ENCODE data around the gene CHCHD3. TPM values are rescaled to one million over a fixed set of nuclear protein-coding genes. Genes with fewer than 3 reads are reported as not detected.

CHCHD3 gene
- total RNA-seq, 2 experiments from 2014 or later: 21.6 to 21.7 TPM

DNA sequence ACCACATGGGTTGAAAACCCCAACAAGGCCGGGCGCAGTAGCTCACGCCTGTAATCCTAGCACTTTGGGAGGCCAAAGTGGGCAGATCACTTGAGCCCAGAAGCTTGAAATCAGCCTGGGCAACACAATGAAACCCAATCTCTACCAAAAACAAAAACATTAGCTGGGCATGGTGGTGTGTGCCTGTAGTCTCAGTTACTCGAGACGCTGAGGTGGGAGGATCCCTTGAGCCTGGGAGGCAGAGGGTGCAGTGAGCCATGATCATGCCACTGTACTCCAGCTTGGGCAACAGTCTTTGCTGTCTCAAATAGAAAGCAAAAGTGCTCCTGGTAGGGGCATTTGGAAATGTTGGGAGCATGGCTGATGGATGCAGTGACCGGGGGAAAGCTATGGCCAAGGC lies 296.0 kb downstream of the CHCHD3 start:
- Histone ChIP-seq H3K4me3 (ENCODE audit: low read length) (no peak overlapping the region), H3K36me3 (ENCODE audit: insufficient read depth, low read length) (peaks cover 2% of the 10 kb centered on the region), H3K27ac (ENCODE audit: low read depth in 1 of 2, low read length in 2 of 2) (no peak overlapping the region), H3K9me3 (ENCODE audit: control insufficient read depth in 1 of 2, insufficient read depth in 1 of 2, low read length in 2 of 2) (no peaks in the 10 kb centered on the region), H3K4me1 (ENCODE audit: insufficient read depth, low read length) (no peaks in the 10 kb centered on the region), H3K27me3 (ENCODE audit: control insufficient read depth in 1 of 2, insufficient read depth in 2 of 2, low read length in 2 of 2) (no peaks in the 10 kb centered on the region)
- Mint-ChIP-seq H3K27me3 (no peaks in the 10 kb centered on the region), H3K4me1 (ENCODE audit: low read depth) (no peaks in the 10 kb centered on the region), H3K36me3 (ENCODE audit: low read depth) (peaks cover 49% of the 10 kb centered on the region), H3K9me3 (no peaks in the 10 kb centered on the region), H3K27ac (no peak overlapping the region), H3K4me3 (no peak overlapping the region)
- DNase-seq (no peak), ATAC-seq (ENCODE audit: poor library complexity) (no peak)
- TF ChIP-seq, protein P1, sequence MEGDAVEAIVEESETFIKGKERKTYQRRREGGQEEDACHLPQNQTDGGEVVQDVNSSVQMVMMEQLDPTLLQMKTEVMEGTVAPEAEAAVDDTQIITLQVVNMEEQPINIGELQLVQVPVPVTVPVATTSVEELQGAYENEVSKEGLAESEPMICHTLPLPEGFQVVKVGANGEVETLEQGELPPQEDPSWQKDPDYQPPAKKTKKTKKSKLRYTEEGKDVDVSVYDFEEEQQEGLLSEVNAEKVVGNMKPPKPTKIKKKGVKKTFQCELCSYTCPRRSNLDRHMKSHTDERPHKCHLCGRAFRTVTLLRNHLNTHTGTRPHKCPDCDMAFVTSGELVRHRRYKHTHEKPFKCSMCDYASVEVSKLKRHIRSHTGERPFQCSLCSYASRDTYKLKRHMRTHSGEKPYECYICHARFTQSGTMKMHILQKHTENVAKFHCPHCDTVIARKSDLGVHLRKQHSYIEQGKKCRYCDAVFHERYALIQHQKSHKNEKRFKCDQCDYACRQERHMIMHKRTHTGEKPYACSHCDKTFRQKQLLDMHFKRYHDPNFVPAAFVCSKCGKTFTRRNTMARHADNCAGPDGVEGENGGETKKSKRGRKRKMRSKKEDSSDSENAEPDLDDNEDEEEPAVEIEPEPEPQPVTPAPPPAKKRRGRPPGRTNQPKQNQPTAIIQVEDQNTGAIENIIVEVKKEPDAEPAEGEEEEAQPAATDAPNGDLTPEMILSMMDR (IDR thresholded peaks at IDR 0.05): no peak
- ChIA-PET POLR2A (no interaction called here), CTCF (no interaction called here)
- intact Hi-C loops (cut with DNase I, micrococcal nuclease): no loop called here

DNA sequence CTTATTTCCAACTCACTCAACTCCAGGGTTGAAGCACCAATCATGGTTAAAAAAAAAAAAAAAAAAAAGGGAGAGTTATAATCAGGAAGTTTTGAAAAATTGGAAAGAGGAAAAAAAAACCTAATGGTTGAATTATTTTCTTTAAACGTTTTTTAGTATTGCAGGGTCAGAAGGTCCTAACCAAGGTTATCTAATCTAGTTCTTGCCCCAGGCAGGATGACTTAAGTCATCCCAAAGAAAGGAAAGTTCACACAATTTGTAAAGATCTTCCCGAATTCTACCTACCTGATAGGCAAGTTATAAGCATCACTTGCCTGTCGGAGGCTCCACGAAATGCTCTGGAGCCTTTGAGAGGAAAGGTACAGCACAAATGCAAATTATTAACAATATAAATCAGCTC lies 297.5 kb downstream of the CHCHD3 start:
- Mint-ChIP-seq H3K4me3 (no peak overlapping the region), H3K36me3 (ENCODE audit: low read depth) (peaks cover 46% of the 10 kb centered on the region), H3K4me1 (ENCODE audit: low read depth) (peaks cover 3% of the 10 kb centered on the region), H3K27ac (no peak overlapping the region), H3K9me3 (no peaks in the 10 kb centered on the region), H3K27me3 (no peaks in the 10 kb centered on the region)
- Histone ChIP-seq H3K27ac (ENCODE audit: low read depth in 1 of 2, low read length in 2 of 2) (no peak overlapping the region), H3K27me3 (ENCODE audit: control insufficient read depth in 1 of 2, insufficient read depth in 2 of 2, low read length in 2 of 2) (no peaks in the 10 kb centered on the region), H3K4me1 (ENCODE audit: insufficient read depth, low read length) (no peaks in the 10 kb centered on the region), H3K9me3 (ENCODE audit: control insufficient read depth in 1 of 2, insufficient read depth in 1 of 2, low read length in 2 of 2) (no peaks in the 10 kb centered on the region), H3K36me3 (ENCODE audit: insufficient read depth, low read length) (peaks cover 2% of the 10 kb centered on the region), H3K4me3 (ENCODE audit: low read length) (no peak overlapping the region)
- POLR2A ChIA-PET: interaction anchor here (0.8 kb wide), 1 partner anchor 13 kb away, joined by 3 read pairs; no protein-coding TSS in a partner anchor
- TF ChIP-seq, protein P1 (IDR thresholded peaks at IDR 0.05): no peak
- intact Hi-C loops (cut with DNase I, micrococcal nuclease): no loop called here
- ATAC-seq (ENCODE audit: poor library complexity) (no peak), DNase-seq (no peak)
- CTCF ChIA-PET: interaction anchor here (0.7 kb wide), 1 partner anchor 105 kb away, joined by 3 read pairs; no protein-coding TSS in a partner anchor

DNA sequence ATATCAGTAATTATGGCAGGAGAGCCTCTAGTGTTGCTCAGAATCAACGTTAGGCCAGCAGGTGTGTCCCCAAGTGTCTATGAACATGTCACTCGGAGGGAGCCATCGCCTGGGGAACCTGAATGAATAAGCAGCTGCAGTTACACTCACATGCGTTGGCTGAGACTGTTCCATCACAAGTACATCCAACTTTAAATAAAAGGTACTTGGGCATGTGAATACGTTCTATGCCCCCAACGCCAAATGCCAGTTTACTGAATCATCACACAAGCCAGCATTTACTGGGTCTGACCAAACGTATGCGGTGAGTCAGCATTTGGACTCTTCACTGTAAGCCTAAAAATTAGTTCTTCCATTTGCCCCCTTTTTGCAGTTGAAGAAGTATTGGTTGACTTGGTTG lies 298.1 kb downstream of the CHCHD3 start:
- Mint-ChIP-seq H3K36me3 (ENCODE audit: low read depth) (peaks cover 43% of the 10 kb centered on the region), H3K4me3 (no peak overlapping the region), H3K9me3 (no peaks in the 10 kb centered on the region), H3K27me3 (no peaks in the 10 kb centered on the region), H3K27ac (no peak overlapping the region), H3K4me1 (ENCODE audit: low read depth) (peaks cover 8% of the 10 kb centered on the region)
- ATAC-seq (ENCODE audit: poor library complexity): no peak
- TF ChIP-seq, protein P1 (IDR thresholded peaks at IDR 0.05): no peak
- DNase-seq: no peak
- ChIA-PET CTCF (interaction anchor here (0.7 kb wide), 1 partner anchor 105 kb away, joined by 3 read pairs; no protein-coding TSS in a partner anchor), POLR2A (no interaction called here)
- Histone ChIP-seq H3K36me3 (ENCODE audit: insufficient read depth, low read length) (peaks cover 2% of the 10 kb centered on the region), H3K27me3 (ENCODE audit: control insufficient read depth in 1 of 2, insufficient read depth in 2 of 2, low read length in 2 of 2) (no peaks in the 10 kb centered on the region), H3K4me1 (ENCODE audit: insufficient read depth, low read length) (no peaks in the 10 kb centered on the region), H3K4me3 (ENCODE audit: low read length) (no peak overlapping the region), H3K27ac (ENCODE audit: low read depth in 1 of 2, low read length in 2 of 2) (no peak overlapping the region), H3K9me3 (ENCODE audit: control insufficient read depth in 1 of 2, insufficient read depth in 1 of 2, low read length in 2 of 2) (no peaks in the 10 kb centered on the region)
- intact Hi-C loops (cut with DNase I, micrococcal nuclease): no loop called here
